GM12892 (cell line): ENCODE results near the gene RAP1A.

Experiments used
- POLR2A ChIP-seq: IDR thresholded peaks from 2 replicates; pipeline ENCODE4 v1.6.1; 2011; ENCODE audit warnings: low read depth, low read length, control low read depth
- POLR2AphosphoS5 ChIP-seq: IDR thresholded peaks from 2 replicates; pipeline ENCODE4 v1.6.1; 2011; ENCODE audit warnings: low read depth, low read length, control low read depth

GRCh38 chr1:111569913-111570312 lies 49.7 kb upstream of the RAP1A start:
- TF ChIP-seq POLR2A: no peak
- TF ChIP-seq POLR2AphosphoS5: no peak
